ENCODE data around the gene NECTIN4.

The NECTIN4 gene

DNA sequence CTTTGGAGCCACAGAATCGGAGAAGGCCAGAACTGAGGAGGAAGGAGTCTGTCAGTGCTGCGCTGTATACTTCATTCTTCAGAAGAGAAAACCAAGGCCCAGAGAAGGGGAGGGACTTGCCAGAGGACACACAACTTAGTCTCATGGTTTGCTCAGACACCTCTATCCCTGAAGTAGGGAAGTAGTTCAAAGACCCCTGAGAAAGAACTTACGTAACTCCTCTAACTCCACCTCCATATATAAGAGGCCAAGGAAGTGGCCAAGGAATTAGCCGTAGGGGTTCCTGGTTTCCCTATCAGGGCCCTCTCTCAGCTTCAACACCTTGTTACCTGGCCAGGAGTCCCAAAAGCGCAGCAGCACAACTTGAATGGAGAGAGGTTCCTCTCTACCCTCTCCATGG is 580 bp upstream of the NECTIN4 start:
- Histone ChIP-seq H3K27me3 (replicated peaks) (no peaks in the 10 kb centered on the region), H3K4me3 (ENCODE audit: low read depth, low read length) (no peak overlapping the region), H3K27ac (no peak overlapping the region), H3K36me3 (replicated peaks) (no peaks in the 10 kb centered on the region)
- in situ Hi-C loops (cut with HindIII; ENCODE audit: low pct_ligation_motif_present, low sequenced_read_pairs): no loop called here
- DNase-seq: no peak
- no peak for TF ChIP-seq CTCF (IDR thresholded peaks at IDR 0.05; ENCODE audit: low read depth, low read length, missing control alignments)

DNA sequence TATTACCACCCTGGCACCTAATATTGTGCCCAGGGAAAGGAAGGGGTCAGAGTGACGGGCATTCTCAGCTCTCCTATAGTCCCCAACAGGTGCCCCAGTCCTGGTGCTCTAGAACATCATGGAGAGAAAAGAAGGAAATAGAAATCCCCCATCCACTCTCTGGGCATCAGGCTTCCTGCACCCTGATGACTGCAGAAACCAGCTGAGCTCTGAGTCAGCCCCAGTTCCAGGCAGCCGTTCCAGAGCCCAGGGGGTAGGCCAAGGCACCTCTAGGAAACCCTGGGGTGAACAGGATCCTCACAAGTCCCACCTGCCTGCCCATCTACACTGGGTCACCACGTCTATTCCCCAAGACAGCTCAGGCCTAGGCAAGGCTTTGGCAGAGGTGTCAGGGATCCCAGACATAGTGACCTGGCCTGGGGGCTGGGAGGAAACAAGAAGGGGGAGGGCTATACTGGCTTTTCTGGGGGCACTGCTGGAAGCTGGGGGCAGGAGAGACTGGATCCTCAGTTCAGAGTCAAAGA is 709 bp downstream of the NECTIN4 start:
- Histone ChIP-seq H3K27me3 (replicated peaks) (no peaks in the 10 kb centered on the region), H3K27ac (no peak overlapping the region), H3K36me3 (replicated peaks) (no peaks in the 10 kb centered on the region), H3K4me3 (ENCODE audit: low read depth, low read length) (no peak overlapping the region)
- in situ Hi-C loops (cut with HindIII; ENCODE audit: low pct_ligation_motif_present, low sequenced_read_pairs): no loop called here
- no peak for TF ChIP-seq CTCF (IDR thresholded peaks at IDR 0.05; ENCODE audit: low read depth, low read length, missing control alignments)
- DNase-seq: peak; percentile 35

DNA sequence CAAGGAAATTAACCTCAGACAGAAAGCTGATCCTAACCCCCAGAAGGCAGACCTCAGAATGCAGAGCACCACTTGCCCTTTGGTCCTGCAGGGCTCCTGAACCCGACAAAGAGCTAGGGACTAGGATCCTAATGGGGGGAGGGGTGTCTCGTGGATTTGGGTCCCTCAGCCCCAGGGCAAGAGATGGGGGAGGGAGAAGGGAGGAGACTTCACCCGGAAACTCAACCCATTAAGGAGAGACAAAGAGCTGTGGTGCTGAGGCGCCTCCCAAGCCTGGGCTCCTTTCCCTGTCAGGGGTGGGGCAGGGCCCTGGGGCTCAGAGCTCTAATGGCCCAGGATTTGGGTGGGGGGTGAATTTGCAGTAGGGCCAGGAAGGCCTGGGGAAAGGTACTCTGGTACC is 2.9 kb downstream of the NECTIN4 start:
- in situ Hi-C loops (cut with HindIII; ENCODE audit: low pct_ligation_motif_present, low sequenced_read_pairs): no loop called here

DNA sequence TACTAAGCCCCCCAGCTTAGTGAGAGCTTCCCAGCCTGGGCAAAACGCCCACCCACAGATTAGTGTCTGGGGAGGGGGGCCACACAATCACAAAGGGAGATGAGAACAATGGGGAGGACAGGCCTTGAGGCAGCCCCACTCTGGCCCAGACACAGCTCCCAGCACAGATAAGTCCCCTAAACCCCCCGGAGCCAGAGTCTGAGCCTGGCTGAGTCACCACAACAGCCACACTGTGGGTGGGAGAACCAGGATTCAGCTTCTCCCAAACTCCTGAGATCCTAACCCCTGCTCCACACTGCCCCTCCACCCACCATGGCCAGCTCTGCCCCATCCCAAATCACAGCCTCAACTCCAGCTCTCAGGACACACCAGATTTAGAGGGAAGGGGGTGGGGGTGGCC is 4.2 kb downstream of the NECTIN4 start:
- TF ChIP-seq CTCF (IDR thresholded peaks at IDR 0.05; ENCODE audit: low read depth, low read length, missing control alignments): no peak
- Histone ChIP-seq H3K27ac (no peak overlapping the region), H3K36me3 (replicated peaks) (no peaks in the 10 kb centered on the region), H3K4me3 (ENCODE audit: low read depth, low read length) (no peak overlapping the region), H3K27me3 (replicated peaks) (no peaks in the 10 kb centered on the region)
- in situ Hi-C loops (cut with HindIII; ENCODE audit: low pct_ligation_motif_present, low sequenced_read_pairs): no loop called here
- peak; percentile 40 for DNase-seq

More for the DNA sequence above, 2.9 kb downstream of the NECTIN4 start:
- no peak overlapping the region for H3K4me3 ChIP-seq (ENCODE audit: low read depth, low read length)
- H3K27ac ChIP-seq: no peak overlapping the region
- H3K27me3 ChIP-seq (replicated peaks): no peaks in the 10 kb centered on the region
- no peaks in the 10 kb centered on the region for H3K36me3 ChIP-seq (replicated peaks)
- TF ChIP-seq CTCF (IDR thresholded peaks at IDR 0.05; ENCODE audit: low read depth, low read length, missing control alignments): no peak
- DNase-seq: no peak

GRCh38 chr1:161084597-161084988 is 4.8 kb downstream of the NECTIN4 start:
- Histone ChIP-seq H3K36me3 (replicated peaks) (no peaks in the 10 kb centered on the region), H3K27me3 (replicated peaks) (no peaks in the 10 kb centered on the region), H3K27ac (no peak overlapping the region), H3K4me3 (ENCODE audit: low read depth, low read length) (no peak overlapping the region)
- DNase-seq: no peak
- in situ Hi-C loops (cut with HindIII; ENCODE audit: low pct_ligation_motif_present, low sequenced_read_pairs): no loop called here
- TF ChIP-seq CTCF (IDR thresholded peaks at IDR 0.05; ENCODE audit: low read depth, low read length, missing control alignments): no peak

Measured in brain microvascular endothelial cell (primary cell).